Measurements from ENCODE around the gene SND1. TPM values are rescaled to one million over a fixed set of nuclear protein-coding genes. Genes with fewer than 3 reads are reported as not detected.
A peak's percentile ranks its signal among the peaks of the same experiment; 100 is the strongest.

SND1 gene
- total and polyA plus RNA-seq, 4 donors: 59.4 to 214 (median 84.1) TPM

GRCh38 chr7:128004623-128005022 is 352.6 kb downstream of the SND1 start:
- DNase-seq (ENCODE audit: low spot score): no peak
- H3K4me3 ChIP-seq (ENCODE audit: low read depth in 1 of 3, low read length in 3 of 3): no peak overlapping the region
- TF ChIP-seq HNF4A (conservative IDR thresholded peaks at IDR 0.05) (peak; percentile 76 to 80), CTCF (IDR thresholded peaks at IDR 0.05; ENCODE audit: low read depth, low read length, missing input control) (no peak), GABPA (IDR thresholded peaks at IDR 0.05 in 1 of 2, conservative IDR thresholded peaks at IDR 0.05 in 1 of 2) (no peak), YY1 (IDR thresholded peaks at IDR 0.05) (no peak), FOXA2 (IDR thresholded peaks at IDR 0.05) (peak; percentile 91), TAF1 (conservative IDR thresholded peaks at IDR 0.05) (no peak), RAD21 (IDR thresholded peaks at IDR 0.05) (peak; percentile 9 to 16), MAX (IDR thresholded peaks at IDR 0.05) (peak; percentile 28), HNF4G (IDR thresholded peaks at IDR 0.05) (peak; percentile 26), REST (IDR thresholded peaks at IDR 0.05) (no peak), SP1 (IDR thresholded peaks at IDR 0.05) (peak; percentile 53), RXRA (IDR thresholded peaks at IDR 0.05) (peak; percentile 52 to 71)
- peaks cover 21 to 68% (median 57%) of the 10 kb centered on the region in 4 donors for H3K4me1 ChIP-seq (ENCODE audit: control insufficient read depth in 4 of 4, insufficient read depth in 4 of 4, low read length in 3 of 4)
- H3K27me3 ChIP-seq (ENCODE audit: control insufficient read depth in 4 of 4, insufficient read depth in 4 of 4, low read length in 3 of 4): no peaks in the 10 kb centered on the region
- H3K9ac ChIP-seq (ENCODE audit: low read depth in 1 of 2, low read length in 2 of 2): no peak overlapping the region
- no peaks in the 10 kb centered on the region for H3K36me3 ChIP-seq (ENCODE audit: control insufficient read depth in 4 of 4, insufficient read depth in 3 of 4, low read depth in 1 of 4, low read length in 3 of 4)
- no peaks in the 10 kb centered on the region for H3K9me3 ChIP-seq (ENCODE audit: control insufficient read depth in 4 of 4, low read length in 3 of 4)
- whole genome bisulfite sequencing: 49% methylated on average over 6 of the region's 6 CpGs
- H3K27ac ChIP-seq (ENCODE audit: low read depth in 1 of 2, low read length in 2 of 2): peak overlapping the region in 1 of 2 donors; percentile 35

- peak overlapping the region in 1 of 2 donors; percentile 35 for H3K27ac ChIP-seq (ENCODE audit: low read depth in 1 of 2, low read length in 2 of 2)
- H3K4me3 ChIP-seq (ENCODE audit: low read depth in 1 of 3, low read length in 3 of 3): no peak overlapping the region
- no peak overlapping the region for H3K9ac ChIP-seq (ENCODE audit: low read depth in 1 of 2, low read length in 2 of 2)
- 72% methylated on average over 7 of the region's 7 CpGs for WGBS
- H3K36me3 ChIP-seq (ENCODE audit: control insufficient read depth in 4 of 4, insufficient read depth in 3 of 4, low read depth in 1 of 4, low read length in 3 of 4): no peaks in the 10 kb centered on the region
- no peaks in the 10 kb centered on the region for H3K9me3 ChIP-seq (ENCODE audit: control insufficient read depth in 4 of 4, low read length in 3 of 4)
- H3K4me1 ChIP-seq (ENCODE audit: control insufficient read depth in 4 of 4, insufficient read depth in 4 of 4, low read length in 3 of 4): peaks cover 21 to 65% (median 53%) of the 10 kb centered on the region in 4 donors
- no peak for DNase-seq (ENCODE audit: low spot score)
- H3K27me3 ChIP-seq (ENCODE audit: control insufficient read depth in 4 of 4, insufficient read depth in 4 of 4, low read length in 3 of 4): no peaks in the 10 kb centered on the region
- no peak for TF ChIP-seq FOXA1 (IDR thresholded peaks at IDR 0.05)
- no peak for TF ChIP-seq SP1 (IDR thresholded peaks at IDR 0.05)
- no peak for TF ChIP-seq RXRA (IDR thresholded peaks at IDR 0.05)
- TF ChIP-seq RAD21 (IDR thresholded peaks at IDR 0.05): no peak
- TF ChIP-seq FOXA2 (IDR thresholded peaks at IDR 0.05): no peak
- no peak for TF ChIP-seq JUND (IDR thresholded peaks at IDR 0.05)
- TF ChIP-seq CTCF (IDR thresholded peaks at IDR 0.05; ENCODE audit: low read depth, low read length, missing input control): no peak
- TF ChIP-seq NR2F2 (IDR thresholded peaks at IDR 0.05): no peak
- TF ChIP-seq HNF4A (conservative IDR thresholded peaks at IDR 0.05): no peak
- no peak for TF ChIP-seq ZBTB33 (IDR thresholded peaks at IDR 0.05)
- no peak for TF ChIP-seq HNF4G (IDR thresholded peaks at IDR 0.05)
- TF ChIP-seq TAF1 (conservative IDR thresholded peaks at IDR 0.05): no peak
- TF ChIP-seq REST (IDR thresholded peaks at IDR 0.05): no peak
- no peak for TF ChIP-seq ATF3 (IDR thresholded peaks at IDR 0.05)
- TF ChIP-seq EGR1 (IDR thresholded peaks at IDR 0.05; ENCODE audit: low read depth in 2 of 2): no peak
- no peak for TF ChIP-seq GABPA (IDR thresholded peaks at IDR 0.05 in 1 of 2, conservative IDR thresholded peaks at IDR 0.05 in 1 of 2)
- no peak for TF ChIP-seq YY1 (IDR thresholded peaks at IDR 0.05)
These were observed 353.1 kb downstream of the SND1 start for GRCh38 chr7:128005117-128005516.

All from liver (tissue), 9 donors.